HepG2 (cell line): Measurements from ENCODE around the gene PPARA. TPM values are rescaled to one million over a fixed set of nuclear protein-coding genes. Genes with fewer than 3 reads are reported as not detected.

Source experiments
- ATAC-seq: fragments of 200-7000 bp; cut with Tn5 transposase; 3 replicates; pipeline ENCODE4 v1.9.1; 2020; ENCODE audit warnings: mild to moderate bottlenecking, moderate library complexity
- BruUV-seq: library from RNA; stranded (reverse); fragments of 400-500 nt; replicated peaks from 2 replicates; lab custom pipeline; 2021; lab: Mats Ljungman, UMichigan
- CTCF ChIA-PET: fragments of 300-600 bp; formaldehyde crosslinking; extraction: SDS; loops from one replicate; lab custom pipeline; 2021; ENCODE audit warnings: low total read pairs, inconsistent platforms, low intra/inter-chr PET ratio; lab: Yijun Ruan, JAX
- POLR2A ChIA-PET: fragments of 350-600 bp; sonication (Branson Sonifier 250); formaldehyde crosslinking; loops from one replicate; lab custom pipeline; 2020; ENCODE audit warnings: antibody characterized with exemption, inconsistent platforms; lab: Yijun Ruan, JAX
- DNase-seq: peaks from one replicate; pipeline ENCODE4 v3.0.0-alpha.2; 2015; ENCODE audit warnings: low spot score
- FAIRE-seq: peaks from 3 replicates; lab custom pipeline; 2011; peaks lifted over from hg19 to GRCh38; lab: Jason Lieb, UNC
- H2AFZ ChIP-seq: one replicate; pipeline ENCODE4 v1.6.1; 2011; ENCODE audit warnings: low read length, inconsistent platforms
- H3K27ac ChIP-seq: fragments of 300-600 bp; 3 replicates; pipeline ENCODE4 v1.8.0; 2011; ENCODE audit warnings: mixed run types, mild to moderate bottlenecking, mixed read lengths, low read length, inconsistent platforms; ENCODE audit not compliant: insufficient read depth; ENCODE audit errors: extremely low read length
- H3K27me3 ChIP-seq, 2 experiments: fragments of 200-600 bp in 1 of 2; 2 replicates in 1 of 2; 3 replicates in 1 of 2; pipeline versions ENCODE4 v1.6.0 to v1.8.0; 2011; ENCODE audit warnings: low read length in 2 of 2, mild to moderate bottlenecking in 2 of 2, moderate library complexity in 2 of 2, inconsistent platforms in 1 of 2; ENCODE audit not compliant: insufficient read depth in 2 of 2, control insufficient read depth in 1 of 2
- H3K36me3 ChIP-seq, 2 experiments: fragments of 200-600 bp in 1 of 2; replicated peaks in 1 of 2; 2 replicates in 1 of 2; 3 replicates in 1 of 2; pipeline versions ENCODE4 v1.5.1 to v1.8.0; 2011; ENCODE audit warnings: low read length in 2 of 2, inconsistent platforms in 1 of 2; ENCODE audit not compliant: insufficient read depth in 2 of 2, control insufficient read depth in 1 of 2
- H3K4me1 ChIP-seq: 2 replicates; pipeline ENCODE4 v1.5.1; 2012; ENCODE audit warnings: low read length, inconsistent platforms; ENCODE audit not compliant: insufficient read depth
- H3K4me2 ChIP-seq: 2 replicates; pipeline ENCODE4 v1.6.0; 2011; ENCODE audit warnings: low read depth, low read length, inconsistent platforms
- H3K4me3 ChIP-seq, 3 experiments: fragments of 200-600 bp in 1 of 3; sonication (generic), shearing (Covaris generic) in 1 of 3; replicated peaks in 1 of 3; 2 replicates each; pipeline ENCODE4 v1.5.1; 2011 to 2016; ENCODE audit warnings: low read length in 3 of 3, inconsistent platforms in 2 of 3, low read depth in 2 of 3, mild to moderate bottlenecking in 2 of 3, control low read depth in 1 of 3, mixed read lengths in 1 of 3; ENCODE audit not compliant: insufficient read depth in 1 of 3
- H3K79me2 ChIP-seq: one replicate; pipeline ENCODE4 v1.6.1; 2011; ENCODE audit warnings: low read length, inconsistent platforms; ENCODE audit not compliant: insufficient read depth
- H3K9ac ChIP-seq: 2 replicates; pipeline ENCODE4 v1.6.0; 2011; ENCODE audit warnings: mild to moderate bottlenecking, low read depth, low read length, inconsistent platforms; ENCODE audit not compliant: insufficient read depth
- H3K9me3 ChIP-seq: 2 replicates; pipeline ENCODE4 v1.5.1; 2012; ENCODE audit warnings: mild to moderate bottlenecking, low read length
- H4K20me1 ChIP-seq: 2 replicates; pipeline ENCODE4 v1.6.0; 2011; ENCODE audit warnings: inconsistent platforms, mild to moderate bottlenecking, low read length, moderate library complexity; ENCODE audit not compliant: insufficient read depth
- ATF7-NPFF ChIP-seq: sonication (generic); formaldehyde crosslinking; IDR thresholded peaks from 2 replicates; pipeline ENCODE4 v1.8.1; 2023; ENCODE audit warnings: mild to moderate bottlenecking, low read depth, missing genetic modification reagents, moderate library complexity
- CREB1 ChIP-seq, 2 experiments: fragments of 450-650 bp in 1 of 2; IDR thresholded peaks; 2 replicates each; pipeline ENCODE4 v1.6.1; 2016 to 2017; ENCODE audit warnings: control low read depth in 1 of 2, mild to moderate bottlenecking in 1 of 2, missing compliant biosample characterization in 1 of 2, missing genetic modification characterization in 1 of 2
- DPF2 ChIP-seq: sonication (generic); formaldehyde crosslinking; IDR thresholded peaks from 2 replicates; pipeline ENCODE4 v1.4.0; 2020; ENCODE audit warnings: mild to moderate bottlenecking, low read depth, missing genetic modification reagents, borderline replicate concordance
- FOXK1 ChIP-seq: sonication (generic); formaldehyde crosslinking; IDR thresholded peaks from 2 replicates; pipeline ENCODE4 v1.4.0; 2020; ENCODE audit warnings: low read depth, missing genetic modification reagents, borderline replicate concordance
- HOXA7 ChIP-seq: sonication (generic); formaldehyde crosslinking; IDR thresholded peaks from 2 replicates; pipeline ENCODE4 v1.8.1; 2022; ENCODE audit warnings: mild to moderate bottlenecking, missing genetic modification reagents, moderate library complexity
- JUND ChIP-seq: sonication (generic); formaldehyde crosslinking; IDR thresholded peaks from 2 replicates; pipeline ENCODE4 v1.8.0; 2022; ENCODE audit warnings: mild to moderate bottlenecking, missing genetic modification reagents
- NCOA5 ChIP-seq: sonication (generic); formaldehyde crosslinking; IDR thresholded peaks from 2 replicates; pipeline ENCODE4 v1.4.0; 2020; ENCODE audit warnings: missing genetic modification reagents
- ZMAT3 ChIP-seq: sonication (generic); formaldehyde crosslinking; conservative IDR thresholded peaks from 2 replicates; pipeline ENCODE4 v1.7.0; 2021; ENCODE audit warnings: missing genetic modification reagents
- ZNF136 ChIP-seq: sonication (generic); formaldehyde crosslinking; IDR thresholded peaks from 2 replicates; pipeline ENCODE4 v1.8.1; 2022; ENCODE audit warnings: low read depth, mild to moderate bottlenecking, moderate library complexity, missing genetic modification reagents
- ZNF207 ChIP-seq: fragments of 450-650 bp; IDR thresholded peaks from 2 replicates; pipeline ENCODE4 v1.6.1; 2016; ENCODE audit warnings: antibody characterized with exemption, borderline replicate concordance
- ZNF331 ChIP-seq: sonication (generic); formaldehyde crosslinking; IDR thresholded peaks from 2 replicates; pipeline ENCODE4 v1.4.0; 2020; ENCODE audit warnings: missing genetic modification reagents
- WGBS: methylation state at CpG from one replicate; pipeline ENCODE4 v1.1.6; 2017; ENCODE audit warnings: low lambda C conversion rate; 5-methylcytosine and 5-hydroxymethylcytosine counted together
- in situ Hi-C: cut with HindIII; loops from 2 replicates; pipeline ENCODE4 v1.10.0; 2017; ENCODE audit warnings: low pct_unique_long_range_greater_than_20kb; ENCODE audit not compliant: extremely low pct_ligation_motif_present
- intact Hi-C: fragments of 100-400 bp; cut with micrococcal nuclease; formaldehyde crosslinking; loops from one replicate; pipeline ENCODE4 v1.10.0; 2022; ENCODE audit not compliant: unreplicated experiment
- polyA plus RNA-seq, 8 experiments: library from polyadenylated mRNA; depleted of rRNA in 3 of 8; stranded (reverse) in 7 of 8; unstranded in 1 of 8; fragments of >200 nt; fragmentation: Illumina TruSeq in 4 of 8; extraction: Trizol in 4 of 8; gene quantifications; 2 replicates each; pipeline versions ENCODE4 v1.2.1 to v1.2.3, GENCODE V29; 2011 to 2016; ENCODE audit warnings: low read depth in 4 of 8, missing spikeins in 1 of 8, mixed read lengths in 1 of 8; ENCODE audit not compliant: insufficient read depth in 1 of 8
- total RNA-seq, 5 experiments: library from RNA; depleted of rRNA; stranded (reverse); fragments of >200 nt; fragmentation: Illumina TruSeq; extraction: Trizol; gene quantifications; 2 replicates each; pipeline ENCODE4 v1.2.3, GENCODE V29; 2016; ENCODE audit warnings: low read depth in 1 of 5
- TF ChIP-seq, protein P1 (sequence below): sonication (generic); formaldehyde crosslinking; IDR thresholded peaks from 2 replicates; pipeline ENCODE4 v1.8.0; 2022; ENCODE audit warnings: mild to moderate bottlenecking, missing genetic modification reagents, moderate library complexity
- TF ChIP-seq, protein P2 (sequence below): sonication (generic); formaldehyde crosslinking; IDR thresholded peaks from 2 replicates; pipeline ENCODE4 v1.5.1; 2020; ENCODE audit warnings: mild to moderate bottlenecking, missing genetic modification reagents

Gene PPARA
- total and polyA plus RNA-seq, 2 of the 13 experiments (the other 11 are each of a cell fraction or from before 2014, with no cell fraction given), result 18.2 to 24.7 TPM

DNA sequence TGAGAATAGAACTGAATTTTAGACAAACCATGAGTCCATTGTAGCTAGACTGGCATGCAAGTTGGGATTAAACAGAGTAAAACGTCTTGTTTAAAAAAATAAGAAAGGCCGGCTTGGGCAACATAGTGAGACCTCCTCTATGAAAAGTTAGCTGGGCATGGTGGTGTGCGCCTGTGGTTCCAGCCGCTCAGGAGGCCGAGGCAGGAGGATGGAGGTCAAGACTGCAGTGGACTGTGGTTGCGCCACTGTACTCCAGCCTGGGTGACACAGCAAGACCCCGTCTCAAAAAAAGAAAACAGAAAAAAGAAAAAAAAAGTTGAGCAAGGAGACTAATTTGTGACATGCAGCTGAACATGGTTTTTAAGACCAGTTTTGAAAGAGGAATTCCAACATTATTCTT, 76.3 kb downstream of the PPARA start:
- CTCF ChIA-PET, result no interaction called here
- no peak overlapping the region for H3K4me3 ChIP-seq
- BruUV-seq, result no TSS peak
- H3K36me3 ChIP-seq, result peaks cover 5% of the 10 kb centered on the region in 2 experiments; a peak in 4 of 5 replicates
- no peaks in the 10 kb centered on the region for H3K4me1 ChIP-seq
- no peak for FAIRE-seq
- H3K27me3 ChIP-seq, result no peaks in the 10 kb centered on the region
- no peak overlapping the region for H3K4me2 ChIP-seq
- no peaks in the 10 kb centered on the region for H3K9me3 ChIP-seq
- no peak for ATAC-seq
- H3K9ac ChIP-seq, result no peak overlapping the region
- no peak overlapping the region for H3K27ac ChIP-seq
- H2AFZ ChIP-seq, result no peak overlapping the region
- in situ Hi-C loops (no loop called here), intact Hi-C loops (no loop called here)
- no peaks in the 10 kb centered on the region for H3K79me2 ChIP-seq
- TF ChIP-seq NCOA5 (no peak), ATF7-NPFF (CRISPR knock-in tag) (no peak), ZNF207 (no peak), HOXA7 (CRISPR knock-in tag) (no peak), FOXK1 (no peak), CREB1 (IDR thresholded peaks at IDR 0.05) (no peak), CREB1 (CRISPR knock-in tag; IDR thresholded peaks at IDR 0.05) (no peak), ZNF136 (CRISPR knock-in tag) (no peak), ZNF331 (CRISPR knock-in tag) (no peak), JUND (CRISPR knock-in tag) (no peak), DPF2 (no peak), ZMAT3 (CRISPR knock-in tag) (no peak)
- TF ChIP-seq, protein P1, sequence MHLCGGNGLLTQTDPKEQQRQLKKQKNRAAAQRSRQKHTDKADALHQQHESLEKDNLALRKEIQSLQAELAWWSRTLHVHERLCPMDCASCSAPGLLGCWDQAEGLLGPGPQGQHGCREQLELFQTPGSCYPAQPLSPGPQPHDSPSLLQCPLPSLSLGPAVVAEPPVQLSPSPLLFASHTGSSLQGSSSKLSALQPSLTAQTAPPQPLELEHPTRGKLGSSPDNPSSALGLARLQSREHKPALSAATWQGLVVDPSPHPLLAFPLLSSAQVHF (CRISPR knock-in tag), result no peak
- TF ChIP-seq, protein P2, sequence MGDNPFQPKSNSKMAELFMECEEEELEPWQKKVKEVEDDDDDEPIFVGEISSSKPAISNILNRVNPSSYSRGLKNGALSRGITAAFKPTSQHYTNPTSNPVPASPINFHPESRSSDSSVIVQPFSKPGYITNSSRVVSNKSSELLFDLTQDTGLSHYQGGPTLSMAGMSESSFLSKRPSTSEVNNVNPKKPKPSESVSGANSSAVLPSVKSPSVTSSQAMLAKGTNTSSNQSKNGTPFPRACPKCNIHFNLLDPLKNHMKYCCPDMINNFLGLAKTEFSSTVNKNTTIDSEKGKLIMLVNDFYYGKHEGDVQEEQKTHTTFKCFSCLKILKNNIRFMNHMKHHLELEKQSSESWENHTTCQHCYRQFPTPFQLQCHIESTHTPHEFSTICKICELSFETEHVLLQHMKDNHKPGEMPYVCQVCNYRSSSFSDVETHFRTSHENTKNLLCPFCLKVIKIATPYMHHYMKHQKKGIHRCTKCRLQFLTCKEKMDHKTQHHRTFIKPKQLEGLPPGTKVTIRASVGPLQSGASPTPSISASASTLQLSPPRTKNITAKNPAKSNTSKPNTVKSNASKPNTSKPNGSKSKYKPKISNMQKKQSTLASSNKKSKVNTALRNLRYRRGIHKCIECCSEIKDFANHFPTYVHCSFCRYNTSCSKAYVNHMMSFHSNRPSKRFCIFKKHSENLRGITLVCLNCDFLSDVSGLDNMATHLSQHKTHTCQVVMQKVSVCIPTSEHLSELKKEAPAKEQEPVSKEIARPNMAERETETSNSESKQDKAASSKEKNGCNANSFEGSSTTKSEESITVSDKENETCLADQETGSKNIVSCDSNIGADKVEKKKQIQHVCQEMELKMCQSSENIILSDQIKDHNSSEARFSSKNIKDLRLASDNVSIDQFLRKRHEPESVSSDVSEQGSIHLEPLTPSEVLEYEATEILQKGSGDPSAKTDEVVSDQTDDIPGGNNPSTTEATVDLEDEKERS (CRISPR knock-in tag), result no peak
- WGBS, result 97% methylated on average over 7 of the region's 7 CpGs
- H4K20me1 ChIP-seq, result no peaks in the 10 kb centered on the region
- no peak for DNase-seq
- POLR2A ChIA-PET, result no interaction called here
